SKM-1 treated with dmso at 0.1 percent for 144 hours (cell line): Measurements from ENCODE around the gene RIPOR3.
"Not testable (repeated sequence)": the region's sequence is repeated elsewhere in the genome, so short reads cannot be mapped to it uniquely, and the experiment has no call there.

Source experiments
- DNase-seq: peaks from one replicate; lab custom pipeline; 2025; ENCODE audit not compliant: unreplicated experiment; lab: John Stamatoyannopoulos, UW

The RIPOR3 gene

DNA sequence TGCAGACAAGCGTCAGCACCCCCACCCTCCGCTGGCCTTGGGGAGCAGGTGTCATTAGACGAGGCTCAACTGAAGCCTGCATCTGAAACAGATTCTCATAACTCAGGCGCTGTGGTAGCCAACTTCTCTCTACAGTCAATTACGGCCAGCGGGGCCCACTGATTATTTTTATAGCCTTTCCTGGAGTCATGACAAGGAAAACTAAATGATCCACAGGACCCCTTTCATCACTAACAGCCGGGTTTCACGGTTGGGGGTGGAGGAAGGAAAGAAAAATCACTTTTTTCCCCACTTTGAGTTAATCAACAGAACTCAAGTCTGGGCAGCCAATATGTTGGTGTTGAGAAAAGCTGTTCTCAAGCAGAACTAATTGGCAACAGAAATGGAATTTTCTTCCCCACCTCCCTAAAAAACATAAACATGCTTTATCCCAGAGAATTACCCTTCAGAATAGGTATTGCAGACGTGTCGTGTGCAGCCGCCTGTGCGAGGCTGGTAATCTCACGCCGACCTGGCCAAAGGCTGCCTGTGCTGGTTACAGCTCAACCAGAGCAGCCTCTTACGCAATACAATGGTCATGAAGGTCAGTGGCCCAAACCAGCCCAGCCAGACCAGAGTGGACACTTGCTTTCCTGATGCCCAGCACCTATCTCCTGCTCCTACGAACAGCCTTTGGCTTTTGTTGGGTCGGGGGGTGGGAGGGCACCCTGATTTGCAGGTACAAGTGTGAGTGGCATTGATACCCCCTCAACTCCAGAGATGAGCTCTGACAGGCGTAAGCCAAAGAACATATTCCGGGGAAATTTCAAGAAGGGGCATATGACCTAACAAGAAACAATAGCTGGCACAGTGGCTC is 11.0 kb downstream of the RIPOR3 start:
- no peak for DNase-seq

DNA sequence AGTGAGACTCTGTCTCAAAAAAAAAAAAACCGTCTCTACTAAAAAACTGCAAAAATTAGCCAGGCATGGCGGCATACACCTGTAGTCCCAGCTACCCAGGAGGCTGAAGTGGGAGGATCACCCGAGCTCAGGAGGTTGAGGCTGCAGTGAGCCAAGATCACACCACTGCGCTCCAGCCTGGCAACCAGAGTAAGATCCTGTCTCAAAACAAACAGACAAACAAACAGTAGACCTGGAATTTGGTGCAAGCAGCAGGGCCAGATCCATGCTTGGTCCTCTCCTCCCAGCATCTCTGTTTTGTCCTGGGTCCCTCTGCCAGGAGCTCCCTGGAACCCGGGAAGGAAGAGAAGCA is 11.6 kb downstream of the RIPOR3 start:
- no peak for DNase-seq

GRCh38 chr20:50678169-50678898 is 13.0 kb downstream of the RIPOR3 start:
- DNase-seq: no peak

GRCh38 chr20:50676858-50677257 is 14.5 kb downstream of the RIPOR3 start:
- no peak for DNase-seq

- DNase-seq: not testable (repeated sequence)
These were observed 15.0 kb downstream of the RIPOR3 start for GRCh38 chr20:50676377-50676731.

GRCh38 chr20:50675671-50676376 is 15.5 kb downstream of the RIPOR3 start:
- DNase-seq: no peak

- DNase-seq: no peak
These were observed 17.1 kb downstream of the RIPOR3 start for GRCh38 chr20:50674138-50674825.

DNA sequence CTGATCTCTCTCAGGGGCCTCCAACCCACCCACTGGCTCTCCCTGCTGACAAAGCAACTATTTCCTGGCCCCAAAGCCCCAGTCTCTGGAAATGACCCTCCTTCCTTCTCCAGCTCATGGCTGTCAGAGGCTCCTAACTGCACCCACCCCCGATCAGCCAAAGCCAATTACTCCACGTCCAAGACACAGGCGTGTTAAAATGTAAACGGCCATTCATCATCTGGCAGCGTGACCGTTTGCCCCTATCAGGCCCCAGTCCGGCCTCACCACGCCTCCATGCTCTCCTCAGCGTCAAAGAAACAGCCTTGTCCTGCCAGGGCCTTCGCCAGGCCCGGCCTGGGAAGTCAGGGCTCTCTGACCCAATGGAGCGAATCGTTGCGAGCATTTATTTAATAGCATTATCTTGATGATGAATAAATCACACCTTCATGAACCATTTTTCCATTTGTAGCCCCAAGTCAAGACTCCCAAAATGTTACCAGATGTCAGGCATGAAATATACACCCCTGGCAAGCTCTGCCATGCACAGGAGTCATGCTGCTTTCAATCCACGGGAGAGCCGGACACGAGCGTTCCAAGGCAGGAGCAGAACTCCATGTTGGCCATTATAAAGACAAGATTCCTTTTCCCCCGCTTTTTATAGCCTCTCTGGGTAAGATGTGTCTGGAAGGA is 17.7 kb downstream of the RIPOR3 start:
- no peak for DNase-seq

DNA sequence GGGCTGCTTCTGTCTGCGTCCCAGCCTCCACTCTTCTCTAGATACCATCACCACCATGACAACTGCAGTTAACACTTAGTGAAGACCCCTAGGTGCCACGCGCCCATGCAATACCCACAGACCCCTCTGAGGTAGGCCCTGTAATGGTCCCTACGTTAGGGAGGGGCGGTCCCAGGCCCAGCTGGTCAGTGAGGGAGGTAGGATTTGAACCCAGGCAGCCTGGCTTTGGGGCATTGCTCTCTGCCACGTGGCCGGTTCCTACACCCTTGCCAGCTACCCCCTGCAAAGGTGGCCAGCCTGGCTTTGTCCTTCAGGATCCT is 18.2 kb downstream of the RIPOR3 start:
- DNase-seq: no peak

DNA sequence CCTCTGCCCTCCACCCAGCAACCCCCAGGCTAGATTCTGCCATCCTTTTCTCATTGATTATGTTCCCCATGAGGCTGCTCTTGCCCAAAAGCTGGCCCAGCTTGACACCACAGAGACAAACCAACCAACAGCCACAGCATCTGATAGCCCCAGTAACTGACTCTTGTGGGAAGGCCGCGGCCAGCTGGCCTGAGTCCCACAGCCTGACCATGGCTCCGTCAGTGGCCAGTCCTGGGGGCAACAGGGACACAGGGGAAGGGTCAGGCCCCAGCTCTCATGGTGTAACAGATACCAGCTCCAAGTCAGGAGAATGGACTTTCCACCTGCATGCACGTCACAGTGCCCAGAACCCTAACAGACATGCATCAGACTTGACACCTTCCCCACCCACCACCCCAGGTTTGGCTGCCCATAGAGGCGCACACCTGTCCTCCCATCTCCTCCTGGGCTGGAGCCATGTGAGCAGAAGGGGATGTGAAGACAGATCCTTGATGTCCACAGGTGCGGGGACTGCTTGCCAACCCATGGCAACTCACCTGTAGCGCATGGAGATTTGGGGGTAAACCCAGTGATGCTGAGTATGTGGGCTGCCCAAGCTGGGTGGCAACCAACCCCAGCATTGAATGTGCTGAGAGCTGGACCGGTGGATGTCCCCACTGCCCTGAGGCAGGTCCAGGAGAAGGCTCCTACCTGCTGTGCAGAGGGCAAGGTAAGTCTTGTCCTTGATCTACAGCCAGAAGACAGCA is 18.8 kb downstream of the RIPOR3 start:
- DNase-seq: no peak

DNA sequence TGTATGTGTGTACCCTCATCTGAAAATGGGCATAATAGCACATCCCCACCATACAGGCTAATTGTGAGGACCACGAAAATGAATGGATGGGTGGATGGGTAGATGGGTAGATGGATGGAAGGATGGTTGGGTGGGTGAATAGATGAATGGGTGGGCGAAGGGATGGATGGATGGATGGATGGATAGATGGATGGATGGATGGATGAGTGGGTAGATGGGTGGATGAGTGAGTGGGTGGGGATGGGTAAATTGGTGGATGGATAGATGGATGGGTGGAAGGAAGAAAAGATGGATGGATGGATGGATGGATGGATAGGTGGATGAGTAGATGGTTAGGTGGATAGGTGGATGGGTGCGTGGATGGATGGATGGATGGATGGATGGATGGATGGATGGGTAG is 19.7 kb downstream of the RIPOR3 start:
- no peak for DNase-seq

DNA sequence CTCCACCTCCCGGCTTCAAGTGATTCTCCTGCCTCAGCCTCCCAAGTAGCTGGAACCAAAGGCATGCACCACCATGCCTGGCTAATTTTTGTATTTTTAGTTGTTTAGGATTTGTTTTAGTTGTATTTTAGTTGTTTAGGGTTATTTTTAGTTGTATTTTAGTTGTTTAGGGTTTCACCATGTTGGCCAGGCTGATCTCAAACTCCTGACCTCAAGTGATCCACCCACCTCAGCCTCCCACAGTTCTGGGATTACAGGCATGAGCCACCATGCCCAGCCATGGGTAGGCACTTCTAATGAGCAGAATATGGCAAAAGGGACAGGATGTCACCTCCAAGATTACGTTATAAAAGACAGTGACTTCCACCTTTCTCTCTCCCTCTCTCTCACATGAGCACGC is 20.3 kb downstream of the RIPOR3 start:
- DNase-seq: not testable (repeated sequence)

GRCh38 chr20:50670126-50670862 is 21.0 kb downstream of the RIPOR3 start:
- DNase-seq: no peak

- DNase-seq: no peak
These were observed 22.5 kb downstream of the RIPOR3 start for GRCh38 chr20:50668798-50669197.

DNA sequence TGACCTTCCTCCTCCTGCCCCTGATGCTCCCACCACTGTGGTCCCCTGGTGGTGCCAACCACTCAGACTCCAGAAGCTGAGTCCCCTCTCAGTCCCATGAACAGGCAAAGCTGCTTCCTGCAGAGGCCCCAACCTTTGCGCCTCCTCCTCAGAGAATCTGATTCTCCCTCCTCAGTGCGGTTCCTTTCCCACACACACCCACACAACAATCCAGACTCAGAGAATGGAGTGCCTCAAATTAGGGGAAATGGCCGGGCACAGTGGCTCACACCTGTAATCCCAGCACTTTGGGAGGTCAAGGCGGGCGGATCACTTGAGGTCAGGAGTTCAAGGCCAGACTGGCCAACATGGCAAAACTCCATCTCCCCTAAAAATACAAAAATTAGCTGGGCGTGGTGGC is 23.0 kb downstream of the RIPOR3 start:
- DNase-seq: no peak

DNA sequence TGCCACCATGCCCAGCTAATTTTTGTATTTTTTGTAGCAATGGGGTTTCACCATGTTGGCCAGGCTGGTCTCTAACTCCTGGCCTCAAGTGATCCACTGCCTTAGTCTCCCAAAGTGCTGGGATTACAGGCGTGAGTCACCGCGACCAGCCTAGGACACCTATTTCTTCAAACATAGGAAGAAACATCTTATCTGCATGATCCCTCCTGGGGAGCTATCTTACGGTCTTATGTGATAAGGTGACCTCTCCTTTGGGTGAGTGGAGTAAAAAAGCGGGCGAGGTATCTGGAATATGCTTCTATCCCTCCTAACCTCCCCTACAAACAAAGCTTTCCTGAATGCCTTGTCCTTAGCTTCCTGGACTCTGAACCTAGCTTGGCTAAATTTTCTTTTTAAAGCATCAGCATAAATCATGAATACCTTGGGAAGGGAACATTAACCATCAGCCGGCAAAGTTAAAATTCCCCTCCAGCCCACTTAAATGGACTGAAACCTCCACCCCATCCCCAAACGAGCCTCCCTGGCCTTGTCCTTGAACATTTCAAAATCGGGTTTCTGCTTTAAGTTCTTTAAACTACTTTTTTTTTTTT is 24.5 kb downstream of the RIPOR3 start:
- DNase-seq: no peak

DNA sequence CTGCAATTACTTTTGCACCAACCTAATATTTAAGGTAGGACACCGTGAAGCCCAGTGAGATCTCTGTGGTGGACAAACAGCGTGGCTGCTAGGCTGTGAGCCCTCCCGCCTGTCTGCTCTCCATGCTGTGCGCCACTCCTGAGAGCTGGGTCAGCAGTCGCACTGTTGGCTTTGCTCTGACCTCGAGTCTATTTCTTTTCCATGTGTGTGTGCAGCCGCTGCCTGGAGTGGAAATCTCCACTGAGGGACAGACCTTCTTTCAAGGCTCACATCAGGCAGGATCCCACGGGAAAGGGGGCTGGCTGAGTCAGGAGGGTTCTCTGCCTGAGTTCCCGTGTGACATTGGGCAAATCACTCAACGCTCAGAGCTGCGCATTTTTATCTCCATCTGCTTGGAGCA is 27.1 kb downstream of the RIPOR3 start:
- DNase-seq: no peak

- DNase-seq: no peak
These were observed 28.1 kb downstream of the RIPOR3 start for GRCh38 chr20:50663095-50663821.
